ENCODE data around the gene PARP1. TPM values are rescaled to one million over a fixed set of nuclear protein-coding genes. Genes with fewer than 3 reads are reported as not detected.

The PARP1 gene
- polyA plus RNA-seq, 3 donors: 17.7 to 30.0 (median 23.3) TPM

DNA sequence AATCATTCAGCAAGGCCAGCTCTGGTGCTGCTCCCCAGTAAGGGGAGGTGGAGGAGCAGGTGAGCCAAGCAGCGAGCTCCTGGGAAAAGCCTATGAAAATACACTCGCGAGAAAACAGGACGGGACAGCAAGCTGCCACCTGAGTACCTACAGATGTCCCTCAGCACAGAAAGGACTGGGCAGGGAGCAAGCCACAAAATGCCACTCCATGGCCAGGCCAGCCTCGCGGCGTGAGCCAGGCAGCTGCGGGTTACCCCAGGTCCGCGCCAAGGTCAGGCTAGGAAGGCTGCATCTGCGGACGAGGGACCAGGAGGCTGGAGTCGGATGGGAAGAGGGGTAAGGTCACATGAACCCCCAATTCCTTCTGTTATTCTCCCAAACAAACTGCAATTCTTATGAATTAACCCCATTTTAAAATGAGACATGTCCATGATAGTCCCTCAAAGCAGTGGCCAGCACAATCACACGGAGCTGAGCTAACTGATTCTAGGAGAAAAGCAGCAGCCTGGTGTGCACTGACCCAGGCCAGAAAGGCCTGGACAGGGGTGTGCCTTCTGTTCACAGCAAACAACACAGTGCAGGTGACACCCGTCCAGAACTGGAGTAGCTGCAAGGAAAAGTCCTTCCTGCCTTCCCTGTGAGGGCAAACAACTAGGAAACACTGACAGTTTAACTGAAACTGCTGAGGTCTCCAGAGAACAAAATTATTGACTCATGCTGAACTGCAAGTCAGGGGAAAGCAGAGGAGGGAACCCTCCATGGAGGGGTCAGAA is 26.5 kb downstream of the PARP1 start:
- Histone ChIP-seq H3K4me3 (replicated peaks in 1 of 3; ENCODE audit: low read depth in 2 of 3, low read length in 3 of 3) (no peak overlapping the region), H3K4me2 (replicated peaks; ENCODE audit: extremely low read depth, low read length, poor library complexity, severe bottlenecking) (no peak overlapping the region), H3K9me3 (replicated peaks in 1 of 2; ENCODE audit: control insufficient read depth in 1 of 2, insufficient read depth in 1 of 2, low read length in 2 of 2) (no peaks in the 10 kb centered on the region), H3K79me2 (ENCODE audit: insufficient read depth, low read length) (no peaks in the 10 kb centered on the region), H4K20me1 (ENCODE audit: insufficient read depth, low read length) (no peaks in the 10 kb centered on the region), H3K4me1 (ENCODE audit: control insufficient read depth in 1 of 2, insufficient read depth in 2 of 2, low read length in 2 of 2) (no peaks in the 10 kb centered on the region), H3K27ac (ENCODE audit: low read depth in 1 of 2, low read length in 2 of 2) (no peak overlapping the region), H3K36me3 (replicated peaks in 1 of 2; ENCODE audit: control insufficient read depth in 1 of 2, insufficient read depth in 2 of 2, low read length in 2 of 2) (peaks cover 98 to 100% of the 10 kb centered on the region in 2 donors), H2AFZ (ENCODE audit: insufficient read depth, low read depth, low read length, poor library complexity, severe bottlenecking) (no peak overlapping the region), H3K27me3 (ENCODE audit: control insufficient read depth in 2 of 2, insufficient read depth in 2 of 2, low read length in 2 of 2) (no peaks in the 10 kb centered on the region), H3K9ac (ENCODE audit: insufficient read depth, low read length, poor library complexity, severe bottlenecking) (no peak overlapping the region)
- no peaks in the 10 kb centered on the region for H3K27me3 Mint-ChIP-seq (ENCODE audit: low read depth in 3 of 3)
- TF ChIP-seq, protein P1, sequence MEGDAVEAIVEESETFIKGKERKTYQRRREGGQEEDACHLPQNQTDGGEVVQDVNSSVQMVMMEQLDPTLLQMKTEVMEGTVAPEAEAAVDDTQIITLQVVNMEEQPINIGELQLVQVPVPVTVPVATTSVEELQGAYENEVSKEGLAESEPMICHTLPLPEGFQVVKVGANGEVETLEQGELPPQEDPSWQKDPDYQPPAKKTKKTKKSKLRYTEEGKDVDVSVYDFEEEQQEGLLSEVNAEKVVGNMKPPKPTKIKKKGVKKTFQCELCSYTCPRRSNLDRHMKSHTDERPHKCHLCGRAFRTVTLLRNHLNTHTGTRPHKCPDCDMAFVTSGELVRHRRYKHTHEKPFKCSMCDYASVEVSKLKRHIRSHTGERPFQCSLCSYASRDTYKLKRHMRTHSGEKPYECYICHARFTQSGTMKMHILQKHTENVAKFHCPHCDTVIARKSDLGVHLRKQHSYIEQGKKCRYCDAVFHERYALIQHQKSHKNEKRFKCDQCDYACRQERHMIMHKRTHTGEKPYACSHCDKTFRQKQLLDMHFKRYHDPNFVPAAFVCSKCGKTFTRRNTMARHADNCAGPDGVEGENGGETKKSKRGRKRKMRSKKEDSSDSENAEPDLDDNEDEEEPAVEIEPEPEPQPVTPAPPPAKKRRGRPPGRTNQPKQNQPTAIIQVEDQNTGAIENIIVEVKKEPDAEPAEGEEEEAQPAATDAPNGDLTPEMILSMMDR (IDR thresholded peaks at IDR 0.05): no peak
- no peaks in the 10 kb centered on the region for H3K9me3 Mint-ChIP-seq
- WGBS (ENCODE audit: insufficient coverage): 97% methylated on average over 6 of the region's 15 CpGs
- H3K4me1 Mint-ChIP-seq: no peaks in the 10 kb centered on the region
- H3K4me3 Mint-ChIP-seq: no peak overlapping the region
- intact Hi-C loops (cut with micrococcal nuclease): no loop called here
- no peak for DNase-seq
- no peak overlapping the region for H3K27ac Mint-ChIP-seq
- H3K36me3 Mint-ChIP-seq: peaks cover 95 to 96% of the 10 kb centered on the region in 2 donors

GRCh38 chr1:226378071-226378470 is 29.8 kb downstream of the PARP1 start:
- Histone ChIP-seq H3K9me3 (replicated peaks in 1 of 2; ENCODE audit: control insufficient read depth in 1 of 2, insufficient read depth in 1 of 2, low read length in 2 of 2) (no peaks in the 10 kb centered on the region), H3K36me3 (replicated peaks in 1 of 2; ENCODE audit: control insufficient read depth in 1 of 2, insufficient read depth in 2 of 2, low read length in 2 of 2) (peaks cover 96 to 100% of the 10 kb centered on the region in 2 donors), H3K9ac (ENCODE audit: insufficient read depth, low read length, poor library complexity, severe bottlenecking) (no peak overlapping the region), H3K27me3 (ENCODE audit: control insufficient read depth in 2 of 2, insufficient read depth in 2 of 2, low read length in 2 of 2) (no peaks in the 10 kb centered on the region), H3K4me2 (replicated peaks; ENCODE audit: extremely low read depth, low read length, poor library complexity, severe bottlenecking) (no peak overlapping the region), H2AFZ (ENCODE audit: insufficient read depth, low read depth, low read length, poor library complexity, severe bottlenecking) (no peak overlapping the region), H3K4me1 (ENCODE audit: control insufficient read depth in 1 of 2, insufficient read depth in 2 of 2, low read length in 2 of 2) (no peaks in the 10 kb centered on the region), H3K79me2 (ENCODE audit: insufficient read depth, low read length) (no peaks in the 10 kb centered on the region), H3K4me3 (replicated peaks in 1 of 3; ENCODE audit: low read depth in 2 of 3, low read length in 3 of 3) (no peak overlapping the region), H4K20me1 (ENCODE audit: insufficient read depth, low read length) (no peaks in the 10 kb centered on the region), H3K27ac (ENCODE audit: low read depth in 1 of 2, low read length in 2 of 2) (no peak overlapping the region)
- TF ChIP-seq, protein P1 (IDR thresholded peaks at IDR 0.05): no peak
- Mint-ChIP-seq H3K4me1 (no peaks in the 10 kb centered on the region), H3K9me3 (no peaks in the 10 kb centered on the region), H3K27me3 (ENCODE audit: low read depth in 3 of 3) (no peaks in the 10 kb centered on the region), H3K36me3 (peaks cover 97 to 100% of the 10 kb centered on the region in 2 donors), H3K4me3 (no peak overlapping the region), H3K27ac (no peak overlapping the region)
- intact Hi-C loops (cut with micrococcal nuclease): no loop called here
- DNase-seq: no peak
- WGBS (ENCODE audit: insufficient coverage): no CpG with 5 or more reads among the region's 2 CpGs

Measured in CD14-positive monocyte (primary cell).